ENCODE measurements around the gene RMI2.
"Not testable (repeated sequence)": the region's sequence is repeated elsewhere in the genome, so short reads cannot be mapped to it uniquely, and the experiment has no call there.

The RMI2 gene

GRCh38 chr16:11356573-11357331, 11.5 kb downstream of the RMI2 start:
- no peak for FAIRE-seq

- FAIRE-seq: no peak
These were observed 13.3 kb downstream of the RMI2 start for GRCh38 chr16:11358531-11358930.

GRCh38 chr16:11359370-11359769, 14.1 kb downstream of the RMI2 start:
- no peak for FAIRE-seq

- no peak for FAIRE-seq
These were observed 15.5 kb downstream of the RMI2 start for GRCh38 chr16:11360641-11361373.

GRCh38 chr16:11361701-11362451, 16.6 kb downstream of the RMI2 start:
- no peak for FAIRE-seq

- no peak for FAIRE-seq
These were observed 18.6 kb downstream of the RMI2 start for GRCh38 chr16:11363927-11364258.

GRCh38 chr16:11367483-11367906, 22.2 kb downstream of the RMI2 start:
- FAIRE-seq: no peak

- no peak for FAIRE-seq
These were observed 25.0 kb downstream of the RMI2 start for GRCh38 chr16:11370084-11370931.

GRCh38 chr16:11370932-11371279, 25.6 kb downstream of the RMI2 start:
- FAIRE-seq: not testable (repeated sequence)

- FAIRE-seq: no peak
These were observed 27.0 kb downstream of the RMI2 start for GRCh38 chr16:11372073-11372828.

GRCh38 chr16:11372829-11373306, 27.6 kb downstream of the RMI2 start:
- no peak for FAIRE-seq

- no peak for FAIRE-seq
These were observed 29.0 kb downstream of the RMI2 start for GRCh38 chr16:11374255-11374654.

- no peak for FAIRE-seq
These were observed 31.9 kb downstream of the RMI2 start for GRCh38 chr16:11377154-11377553.

GRCh38 chr16:11378951-11379350, 33.7 kb downstream of the RMI2 start:
- FAIRE-seq: not testable (repeated sequence)

- FAIRE-seq: no peak
These were observed 34.2 kb downstream of the RMI2 start for GRCh38 chr16:11379420-11379819.

- no peak for FAIRE-seq
These were observed 35.6 kb downstream of the RMI2 start for GRCh38 chr16:11380836-11381235.

- no peak for FAIRE-seq
These were observed 38.4 kb downstream of the RMI2 start for GRCh38 chr16:11383481-11384183.

GRCh38 chr16:11384184-11384955, 39.1 kb downstream of the RMI2 start:
- FAIRE-seq: no peak

GRCh38 chr16:11384956-11385586, 39.8 kb downstream of the RMI2 start:
- FAIRE-seq: no peak
